PC-9 (cell line): Measurements from ENCODE around the gene DNMT3A.

ENCODE experiments used
- CTCF ChIP-seq: fragments of 200-600 bp; sonication (generic); conservative IDR thresholded peaks from 2 replicates; pipeline ENCODE4 v1.6.1; 2017; ENCODE audit warnings: mixed run types, antibody characterized with exemption, mild to moderate bottlenecking, moderate library complexity
- EZH2 ChIP-seq: fragments of 200-600 bp; sonication (generic); IDR thresholded peaks from 2 replicates; pipeline ENCODE4 v1.8.0; 2017; ENCODE audit warnings: antibody characterized with exemption, low read depth

GRCh38 chr2:25313711-25314513 is 27.8 kb downstream of the DNMT3A start:
- TF ChIP-seq CTCF (no peak), EZH2 (no peak)
